Transverse colon (tissue), 4 donors: ENCODE measurements around the gene TAF5L.

Experiments
- CTCF ChIP-seq, 5 experiments: fragments of 200-600 bp in 3 of 5; fragments of 450-650 bp in 2 of 5; sonication (generic) in 3 of 5; IDR thresholded peaks; 1 replicate in 2 of 5; 2 replicates in 3 of 5; pipeline ENCODE4 v1.5.1; 2016 to 2017; ENCODE audit warnings: antibody characterized with exemption in 5 of 5, inconsistent platforms in 3 of 5, mild to moderate bottlenecking in 2 of 5, moderate library complexity in 1 of 5
- POLR2A ChIP-seq: fragments of 450-650 bp; IDR thresholded peaks from one replicate; pipeline ENCODE4 v1.6.1; 2016; ENCODE audit warnings: antibody characterized with exemption, mild to moderate bottlenecking, moderate library complexity
- POLR2AphosphoS5 ChIP-seq, 3 donors: sonication (generic); formaldehyde crosslinking; IDR thresholded peaks; one replicate each; pipeline ENCODE4 v1.6.1; 2016; ENCODE audit warnings: antibody characterized with exemption in 3 of 3

- no peak for TF ChIP-seq POLR2AphosphoS5 (IDR thresholded peaks at IDR 0.05)
- no peak for TF ChIP-seq CTCF (IDR thresholded peaks at IDR 0.05)
- TF ChIP-seq POLR2A: no peak
These were observed 45.4 kb upstream of the TAF5L start for GRCh38 chr1:229671310-229671709.
